HG03571 (cell line): Measurements from ENCODE around the gene DOCK10.
A peak's percentile ranks its signal among the peaks of the same experiment; 100 is the strongest.

Experiments
- ATAC-seq: cut with Tn5 transposase; IDR thresholded peaks from one replicate; pipeline ENCODE4 v1.9.1; 2021; ENCODE audit not compliant: unreplicated experiment

The DOCK10 gene

GRCh38 chr2:224982910-224983711 lies 59.2 kb downstream of the DOCK10 start:
- peak; percentile 60 for ATAC-seq

GRCh38 chr2:224982226-224982625 lies 60.0 kb downstream of the DOCK10 start:
- no peak for ATAC-seq

DNA sequence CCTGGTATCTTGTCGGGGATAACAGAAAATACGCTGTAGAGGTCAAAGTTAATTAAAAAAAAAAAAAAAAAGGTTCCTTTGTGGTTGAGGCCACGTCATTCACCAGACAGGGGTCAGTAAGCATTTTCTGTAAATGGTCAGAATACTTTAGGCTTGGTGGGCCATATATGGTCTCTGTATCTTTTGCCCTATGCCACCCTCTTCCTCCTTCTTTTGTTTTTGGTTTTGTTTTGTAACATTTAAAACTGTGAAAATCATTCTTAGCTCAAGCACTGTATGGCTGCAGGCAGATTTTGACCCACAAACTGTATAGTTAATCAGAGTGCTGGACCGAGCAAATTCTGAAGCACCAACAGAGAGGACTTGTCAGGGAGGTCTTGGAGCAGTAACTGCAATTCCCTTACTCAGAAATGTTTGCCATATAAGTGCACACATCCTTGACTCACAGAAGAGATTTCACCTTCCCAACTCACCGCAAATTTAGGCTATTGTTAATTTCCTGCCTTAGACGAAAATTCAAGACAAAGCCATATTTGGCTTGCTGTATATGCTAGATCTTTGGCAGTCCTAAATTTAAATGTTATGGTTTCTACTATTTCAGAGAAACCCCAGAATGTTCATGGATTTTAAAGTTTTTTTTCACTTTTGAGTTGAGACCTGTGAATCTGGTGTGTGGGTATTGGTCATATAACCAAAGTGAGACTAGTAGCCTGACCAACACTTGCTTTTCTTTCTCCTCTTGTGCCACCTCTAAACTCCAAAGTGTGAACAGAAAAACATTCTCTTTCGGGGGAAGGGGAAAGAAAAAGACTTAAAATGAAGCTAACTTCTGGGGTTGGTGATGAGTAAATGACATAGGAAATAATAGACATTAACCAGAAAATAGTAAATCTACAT lies 65.4 kb downstream of the DOCK10 start:
- ATAC-seq: no peak

DNA sequence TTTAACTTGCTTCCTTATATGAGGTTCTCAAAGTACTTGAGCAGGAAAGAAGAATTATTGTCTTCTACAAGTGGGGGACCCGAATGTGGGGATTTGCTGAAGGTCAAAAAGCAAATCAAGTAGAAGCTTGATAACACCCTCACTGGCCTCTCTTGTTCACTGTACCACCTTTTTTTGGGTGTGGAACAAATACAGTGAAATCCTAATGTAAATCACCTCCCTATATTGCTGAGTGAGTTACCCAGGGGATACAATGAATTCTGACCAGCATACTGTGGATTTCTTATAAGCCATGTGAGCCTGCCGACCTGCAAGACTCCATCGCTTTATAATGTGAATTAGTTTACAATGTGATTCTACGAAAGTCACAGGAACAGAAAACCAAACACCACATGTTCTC lies 66.5 kb downstream of the DOCK10 start:
- ATAC-seq: no peak

DNA sequence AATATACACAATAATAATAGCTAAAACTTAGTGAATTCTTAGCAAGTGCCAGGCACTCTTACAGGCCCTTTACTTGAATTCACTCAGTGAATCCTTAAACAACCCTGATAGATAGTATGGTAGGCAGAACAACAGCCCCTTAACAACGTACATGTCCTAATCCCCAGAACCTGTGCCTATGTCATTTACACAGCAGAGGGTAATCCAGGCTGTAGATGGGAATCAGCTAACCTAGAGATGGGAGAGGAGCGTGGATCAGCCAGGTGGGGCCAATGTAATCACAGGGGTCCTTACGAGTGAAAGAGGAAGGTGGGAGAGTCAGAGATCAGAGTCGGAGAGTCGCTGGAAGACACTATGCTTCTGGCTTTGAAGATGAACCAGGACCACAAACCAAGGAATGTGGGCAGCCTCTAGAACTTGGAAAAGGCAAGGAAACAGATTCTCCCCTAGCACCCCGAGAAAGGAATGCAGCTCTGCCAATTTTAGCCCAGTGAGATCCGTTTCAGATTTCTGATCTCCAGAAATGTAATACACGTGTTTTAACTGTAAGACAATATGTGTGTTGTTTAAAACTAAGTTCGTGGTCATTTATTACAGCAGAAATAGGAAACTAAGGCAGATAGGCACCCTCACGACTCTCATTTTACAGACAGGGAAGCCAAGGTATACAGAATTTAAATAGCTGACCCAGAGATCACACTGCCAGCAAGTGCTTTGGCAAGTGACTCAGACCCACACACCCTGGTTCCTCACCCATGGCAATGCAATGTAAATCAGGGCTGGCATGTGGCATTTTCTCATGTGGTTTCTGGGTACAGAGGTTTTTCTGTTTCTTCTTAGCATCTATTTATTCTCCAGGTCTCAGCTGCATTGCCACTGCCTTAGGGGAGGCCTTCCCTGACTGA lies 68.9 kb downstream of the DOCK10 start:
- ATAC-seq: no peak

DNA sequence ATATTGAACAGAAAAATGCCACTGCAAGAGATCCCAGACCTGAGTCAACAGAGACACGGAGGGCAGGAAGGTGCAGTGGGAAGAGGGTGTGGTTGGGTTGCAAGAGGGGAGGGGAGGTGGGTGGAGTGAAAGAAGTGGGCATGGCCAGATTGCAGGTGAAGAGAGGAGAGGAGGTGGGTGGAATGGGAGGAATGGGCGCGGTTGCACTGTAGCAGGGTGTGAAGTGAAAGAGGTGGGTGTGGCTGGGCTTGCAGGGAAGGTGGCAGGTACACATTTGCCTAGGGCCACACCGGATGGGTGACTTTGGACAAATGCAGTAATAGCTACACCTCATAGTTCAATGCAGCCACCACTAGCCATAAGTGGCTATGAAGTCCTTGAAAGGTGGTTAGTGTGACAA lies 71.1 kb downstream of the DOCK10 start:
- no peak for ATAC-seq

- peak; percentile 37 for ATAC-seq
These were observed 72.0 kb downstream of the DOCK10 start for GRCh38 chr2:224970311-224970710.

GRCh38 chr2:224969633-224970260 lies 72.5 kb downstream of the DOCK10 start:
- peak; percentile 37 for ATAC-seq

DNA sequence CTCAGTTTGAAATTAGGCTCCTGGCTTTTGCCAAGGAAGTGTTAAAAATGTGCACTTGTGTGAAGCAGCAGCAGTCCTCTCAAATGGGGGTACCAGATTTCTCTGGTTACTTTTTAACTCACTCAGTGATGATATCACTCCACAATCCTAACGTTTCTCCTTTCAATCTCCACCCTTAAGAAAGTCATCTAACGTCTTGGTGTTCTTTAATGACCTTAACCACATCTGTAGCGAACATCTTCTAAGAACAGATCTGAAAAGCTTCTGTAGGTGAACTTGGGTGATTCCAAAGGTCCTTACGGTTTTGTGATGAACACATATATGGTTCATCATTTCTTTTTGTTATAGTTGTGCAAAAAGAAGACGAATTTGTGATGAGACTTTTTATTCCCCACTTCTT lies 73.2 kb downstream of the DOCK10 start:
- ATAC-seq: no peak

- no peak for ATAC-seq
These were observed 74.2 kb downstream of the DOCK10 start for GRCh38 chr2:224968051-224968450.

DNA sequence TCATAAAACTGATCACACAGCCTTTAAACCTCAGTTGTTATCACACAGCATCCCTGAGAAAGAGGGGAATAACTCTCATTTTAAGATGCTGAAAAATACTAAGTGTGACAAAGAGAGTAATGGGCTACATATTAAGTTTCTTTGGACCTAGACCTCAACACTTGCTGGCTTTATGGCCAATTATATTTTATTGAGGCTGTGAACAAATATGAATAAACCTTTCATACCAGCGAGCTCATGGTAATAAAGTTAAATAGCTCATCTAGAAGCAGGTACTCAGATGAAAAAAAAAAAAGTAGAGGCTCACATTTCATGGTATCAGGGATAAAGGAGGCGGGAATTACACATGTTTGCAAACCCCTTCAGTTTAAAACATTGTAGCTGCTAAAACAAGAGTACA lies 75.7 kb downstream of the DOCK10 start:
- ATAC-seq: no peak

DNA sequence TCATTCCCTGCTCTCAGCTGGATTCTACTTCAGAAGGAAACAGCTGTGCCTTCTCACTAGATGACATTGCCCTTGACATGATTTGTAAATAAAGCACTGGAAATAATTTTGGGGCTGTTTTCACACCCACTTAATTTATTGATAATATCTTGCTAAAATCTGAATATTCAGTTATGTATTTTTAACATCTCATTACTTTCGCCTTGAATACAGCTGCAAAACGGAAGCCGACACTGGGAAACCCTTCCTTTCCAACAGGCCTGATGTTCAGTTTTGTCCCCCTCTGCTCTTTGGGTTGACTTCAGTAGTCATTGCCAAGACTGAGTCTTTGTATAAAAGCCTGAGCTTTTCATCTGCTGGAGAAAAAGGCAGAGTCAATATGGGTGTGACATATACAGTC lies 82.7 kb downstream of the DOCK10 start:
- no peak for ATAC-seq

DNA sequence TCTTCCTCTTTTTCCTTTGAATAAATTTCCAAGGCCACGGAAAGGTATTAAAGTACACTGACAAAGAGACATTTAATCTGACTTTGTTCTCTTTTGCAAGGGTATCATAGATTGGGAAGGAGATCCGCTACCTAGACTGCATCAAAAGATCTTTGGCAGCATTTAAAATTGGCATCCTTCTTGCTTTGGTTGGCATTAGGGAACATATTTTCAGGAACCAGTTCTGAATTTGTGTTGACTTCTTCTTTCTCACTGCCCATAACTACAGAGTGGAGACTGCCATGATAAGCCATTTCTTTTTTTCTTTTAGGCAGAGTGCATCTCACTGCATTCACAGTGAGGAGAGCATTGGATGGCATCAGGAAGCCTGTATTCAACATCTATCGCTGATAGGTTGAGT lies 83.4 kb downstream of the DOCK10 start:
- no peak for ATAC-seq

- no peak for ATAC-seq
These were observed 83.8 kb downstream of the DOCK10 start for GRCh38 chr2:224958462-224958857.

DNA sequence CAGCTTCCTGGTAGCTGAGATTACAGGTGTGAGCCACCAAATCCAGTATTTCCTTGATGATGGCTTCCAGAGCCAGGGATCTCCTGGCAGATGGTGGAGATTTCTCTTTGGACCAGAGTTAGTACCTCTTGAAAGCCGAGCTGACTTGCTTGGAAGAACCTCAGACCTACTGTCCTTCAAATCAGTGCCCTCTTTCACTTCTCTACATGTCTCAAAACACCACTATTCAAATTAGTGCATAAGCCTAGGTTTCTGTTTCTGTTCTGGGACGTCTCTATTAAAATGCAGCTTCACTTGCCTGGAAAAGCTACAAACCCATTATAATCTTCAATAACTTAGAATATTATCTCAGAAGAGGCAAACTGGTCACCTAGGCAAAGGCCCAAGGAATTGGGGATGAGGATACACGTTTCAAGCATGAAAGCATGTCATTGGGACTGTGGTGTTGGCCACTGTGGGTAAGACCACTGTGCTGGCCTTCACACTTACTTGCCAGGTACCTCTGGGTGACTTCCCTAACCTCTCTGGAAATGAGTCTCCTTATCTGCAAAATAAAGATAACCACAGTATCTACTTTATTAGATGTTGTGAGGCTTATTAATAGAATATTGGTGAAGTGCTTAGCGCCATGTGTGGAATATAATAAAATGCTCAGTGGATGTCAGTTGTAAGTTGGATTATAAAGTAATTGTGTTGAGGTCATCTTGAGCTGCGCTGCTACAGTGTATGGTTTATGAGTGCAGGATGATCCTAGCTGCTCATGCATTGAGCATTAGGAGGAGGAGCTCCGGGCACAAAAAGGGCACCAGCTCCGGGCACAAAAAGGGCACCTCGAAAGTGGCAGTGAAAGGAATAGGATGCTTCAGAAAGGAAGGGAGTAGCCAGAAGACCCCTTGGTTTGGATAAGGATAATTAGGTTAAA lies 84.5 kb downstream of the DOCK10 start:
- peak; percentile 83 for ATAC-seq

- ATAC-seq: no peak
These were observed 85.6 kb downstream of the DOCK10 start for GRCh38 chr2:224956706-224957105.

GRCh38 chr2:224954980-224955379 lies 87.3 kb downstream of the DOCK10 start:
- no peak for ATAC-seq

DNA sequence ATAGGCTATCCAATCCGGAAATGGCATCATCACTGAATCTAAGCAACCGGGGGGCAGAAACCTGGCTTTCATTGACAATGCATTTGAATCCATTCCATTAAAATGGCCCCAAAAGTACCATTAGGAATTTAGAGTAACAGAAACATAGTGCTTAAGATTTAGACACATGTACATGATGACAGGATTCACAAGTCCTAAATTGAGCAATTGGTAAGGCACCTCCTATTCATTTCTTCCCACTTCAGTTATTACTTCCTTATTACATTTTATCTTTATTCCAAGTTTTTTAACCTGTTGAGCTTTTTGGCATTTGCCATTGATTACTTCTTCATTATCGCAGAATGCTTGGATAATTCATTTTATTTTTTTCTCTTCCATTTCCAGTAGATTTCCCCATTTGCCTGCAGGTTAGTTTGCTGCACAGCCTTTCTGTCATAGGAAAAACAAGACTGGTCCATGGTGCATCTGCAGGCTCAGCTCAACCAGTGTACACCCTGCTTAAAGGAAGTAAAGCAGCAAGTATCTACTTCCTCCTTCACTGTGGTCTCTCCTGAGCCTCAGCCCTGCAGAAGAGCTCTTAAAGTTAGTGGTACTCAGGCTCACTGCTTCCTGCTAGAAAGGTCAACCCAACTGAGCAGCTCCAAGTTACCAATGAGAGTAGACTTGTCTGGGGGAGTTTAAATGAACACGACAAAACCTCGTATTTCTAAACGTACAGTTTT lies 89.2 kb downstream of the DOCK10 start:
- ATAC-seq: peak; percentile 65
